GM19455 (cell line): ENCODE data around the gene TPPP.

Experiments used
- ATAC-seq: cut with Tn5 transposase; IDR thresholded peaks from one replicate; pipeline ENCODE4 v1.9.1; 2021; ENCODE audit not compliant: unreplicated experiment

Gene TPPP

DNA sequence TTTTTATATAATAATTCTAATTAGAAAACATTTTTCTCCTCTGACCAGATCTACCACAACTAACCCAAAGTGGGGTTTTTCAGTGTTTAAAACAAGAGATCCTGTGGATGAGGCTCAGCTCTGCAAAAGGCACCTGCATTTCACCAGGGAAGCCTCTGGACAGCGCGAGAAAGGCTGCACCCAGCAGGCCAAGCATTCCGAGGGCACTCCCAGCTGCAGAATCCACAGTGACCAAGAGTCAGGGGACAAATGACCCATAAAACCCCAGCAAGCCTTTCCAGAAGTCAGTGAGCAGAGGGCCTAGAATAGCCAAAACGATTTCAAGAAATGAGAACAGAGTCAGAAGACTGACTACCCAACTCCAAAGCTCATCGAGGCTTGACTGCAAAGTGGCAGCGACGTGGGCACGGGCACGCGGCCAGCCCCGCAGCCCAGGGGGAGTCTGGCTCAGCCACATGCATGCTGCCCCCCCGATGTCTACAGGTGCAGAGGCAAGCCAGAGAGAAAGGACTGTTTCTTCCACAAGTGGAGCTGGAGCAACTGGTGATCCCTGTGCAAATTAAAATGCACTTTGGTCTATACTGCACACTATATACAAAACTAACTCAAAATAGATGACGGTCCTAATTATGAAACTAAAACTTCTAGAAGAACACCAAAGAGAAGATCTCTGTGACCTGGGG, 26.2 kb downstream of the TPPP start:
- no peak for ATAC-seq

DNA sequence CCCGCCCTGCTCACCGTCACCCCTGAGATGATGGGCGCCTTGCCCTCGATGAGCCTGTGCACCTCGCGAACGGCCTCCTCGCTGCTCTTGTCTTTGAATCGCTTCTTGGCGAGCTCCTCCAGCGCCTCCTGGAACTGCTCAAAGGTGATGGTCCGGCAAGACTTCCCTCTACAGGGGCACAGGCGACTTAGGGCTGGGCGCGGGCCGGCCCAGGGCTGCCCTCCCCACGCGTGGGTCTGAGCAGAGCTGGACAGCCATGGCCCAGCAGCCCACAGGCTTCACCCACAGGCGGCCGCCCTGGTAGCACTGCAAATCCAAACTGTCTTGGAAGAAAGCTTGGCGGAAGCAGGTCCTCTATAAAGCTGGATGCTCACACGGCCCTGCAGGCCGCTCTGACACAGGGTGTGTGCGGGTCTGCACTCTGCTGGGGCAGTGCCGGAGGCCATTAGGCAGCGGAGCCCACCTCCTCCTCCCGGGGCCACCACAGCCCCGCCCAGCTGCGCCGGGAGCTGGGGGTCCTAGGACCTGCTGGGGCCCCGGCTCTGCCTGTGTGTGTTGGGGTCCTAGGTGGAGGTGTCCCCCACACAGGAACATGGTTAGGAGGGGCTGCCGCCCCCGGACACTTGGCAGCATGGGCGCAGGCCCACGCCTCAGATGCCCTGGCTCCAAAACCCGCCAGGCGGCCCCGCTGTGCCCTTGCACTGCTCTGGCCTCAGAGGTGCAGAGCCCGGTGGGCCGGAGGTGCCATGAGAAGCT, 27.0 kb downstream of the TPPP start:
- no peak for ATAC-seq

DNA sequence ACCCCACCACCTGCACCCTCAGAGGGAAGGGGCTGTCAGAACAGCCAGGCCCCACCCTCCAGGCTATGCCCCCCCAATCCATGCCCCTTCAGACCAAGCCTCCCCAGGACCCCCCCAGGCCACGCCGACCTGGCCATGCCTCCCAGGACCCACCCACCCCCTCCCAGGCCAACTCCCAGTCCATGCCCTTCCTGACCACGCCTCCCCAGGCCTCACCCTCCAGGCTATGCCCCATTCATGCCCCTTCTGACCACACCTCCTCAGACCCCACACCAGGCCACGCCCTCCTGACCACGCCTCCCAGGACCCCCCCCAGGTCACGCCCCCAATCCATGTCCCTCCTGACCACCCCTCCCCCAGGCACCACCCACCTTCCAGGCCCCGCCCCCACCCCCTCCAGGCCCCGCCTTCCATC, 27.6 kb downstream of the TPPP start:
- ATAC-seq = no peak

DNA sequence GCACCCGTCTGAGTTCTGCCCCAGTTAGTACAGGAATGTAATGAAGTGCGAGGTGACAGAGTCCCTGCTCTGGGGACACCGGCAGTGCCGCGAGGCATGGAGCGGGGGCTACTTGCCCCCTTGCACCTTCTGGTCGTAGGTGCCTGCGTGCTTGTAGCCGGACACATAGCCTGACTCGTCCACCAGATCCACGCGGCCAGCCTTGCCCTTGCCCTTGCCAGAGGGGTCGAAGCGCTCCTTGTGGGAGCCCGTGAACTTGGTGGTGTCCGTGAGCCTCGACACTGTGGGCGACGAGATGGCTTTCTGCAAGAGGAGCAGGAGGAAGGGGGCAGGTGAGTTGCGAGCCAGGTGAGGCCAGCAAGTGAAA, 28.2 kb downstream of the TPPP start:
- ATAC-seq = no peak

DNA sequence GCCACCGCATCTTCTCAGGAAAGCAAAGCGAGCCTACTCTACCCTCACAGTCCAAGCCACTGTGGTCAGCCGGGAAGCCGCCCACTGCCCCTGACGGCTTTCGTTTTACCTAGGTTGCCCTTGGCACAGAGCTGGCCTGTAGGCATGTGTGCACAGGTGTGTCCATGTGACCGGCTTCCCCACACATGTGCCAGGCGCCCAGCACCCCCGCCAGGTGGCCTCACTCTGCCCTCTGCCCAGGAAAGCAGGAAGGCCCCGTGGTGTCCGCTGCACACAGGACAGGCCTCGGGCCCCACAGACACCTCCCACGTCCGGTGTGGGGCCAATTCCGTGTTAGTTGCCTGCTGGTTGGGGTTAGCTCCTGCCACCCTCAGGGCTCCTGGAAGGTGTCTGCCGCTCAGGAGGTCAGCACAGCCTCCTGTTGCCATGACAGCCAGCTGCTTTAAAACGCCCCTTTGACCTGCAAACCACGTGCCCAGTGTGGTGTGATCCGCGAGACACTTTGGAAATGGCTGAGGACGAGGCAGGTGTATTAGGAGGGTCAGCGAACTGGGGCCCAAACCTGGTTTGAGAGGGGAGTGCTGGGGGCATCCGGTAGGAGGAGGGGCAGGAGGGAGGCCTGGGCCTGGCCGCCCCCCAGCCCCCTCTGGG, 28.7 kb downstream of the TPPP start:
- no peak for ATAC-seq

DNA sequence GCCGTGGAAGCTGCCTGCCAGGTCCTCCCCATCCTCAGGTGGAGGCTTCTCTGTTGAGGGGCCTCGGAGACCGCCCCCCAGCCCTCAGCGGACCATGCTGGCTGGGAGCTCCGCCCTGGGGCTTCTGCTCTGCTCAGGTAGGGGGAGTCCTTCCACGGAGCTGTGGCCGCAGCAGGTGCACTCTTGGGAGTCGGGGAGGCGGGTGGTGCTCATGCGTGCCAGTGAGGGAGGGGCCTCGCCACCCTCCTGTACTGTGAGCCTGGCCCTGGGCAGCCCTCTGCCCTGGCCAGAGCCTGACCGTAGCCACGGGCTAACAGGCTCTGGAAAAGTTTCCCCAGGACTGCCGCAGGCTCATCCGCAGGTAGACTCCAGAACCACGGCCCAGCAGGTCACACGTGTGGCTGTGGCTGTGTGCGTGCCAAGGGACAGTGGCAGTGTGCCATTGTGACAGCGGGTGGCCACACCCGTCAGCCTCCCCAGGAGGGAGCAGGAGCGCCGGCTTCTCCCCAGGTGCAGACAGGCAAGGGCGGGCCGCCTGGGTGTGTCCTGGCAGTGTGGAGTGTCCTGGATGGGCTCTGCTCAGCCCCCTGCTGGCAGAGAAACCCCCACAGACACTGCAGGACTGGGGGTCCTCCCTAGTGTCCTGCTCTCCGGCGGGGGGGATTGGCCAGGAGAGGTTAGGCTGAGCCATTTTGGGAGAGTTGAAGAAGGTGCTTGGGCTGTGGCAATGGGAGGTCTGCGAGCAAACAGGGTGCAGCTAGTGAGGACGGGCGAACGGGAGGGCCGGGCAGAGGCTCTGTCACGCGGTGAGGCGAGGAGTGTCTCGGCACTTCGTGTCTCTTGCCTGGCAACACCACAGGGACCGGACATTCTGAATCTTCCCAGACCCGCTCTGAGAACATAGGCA, 29.5 kb downstream of the TPPP start:
- no peak for ATAC-seq

DNA sequence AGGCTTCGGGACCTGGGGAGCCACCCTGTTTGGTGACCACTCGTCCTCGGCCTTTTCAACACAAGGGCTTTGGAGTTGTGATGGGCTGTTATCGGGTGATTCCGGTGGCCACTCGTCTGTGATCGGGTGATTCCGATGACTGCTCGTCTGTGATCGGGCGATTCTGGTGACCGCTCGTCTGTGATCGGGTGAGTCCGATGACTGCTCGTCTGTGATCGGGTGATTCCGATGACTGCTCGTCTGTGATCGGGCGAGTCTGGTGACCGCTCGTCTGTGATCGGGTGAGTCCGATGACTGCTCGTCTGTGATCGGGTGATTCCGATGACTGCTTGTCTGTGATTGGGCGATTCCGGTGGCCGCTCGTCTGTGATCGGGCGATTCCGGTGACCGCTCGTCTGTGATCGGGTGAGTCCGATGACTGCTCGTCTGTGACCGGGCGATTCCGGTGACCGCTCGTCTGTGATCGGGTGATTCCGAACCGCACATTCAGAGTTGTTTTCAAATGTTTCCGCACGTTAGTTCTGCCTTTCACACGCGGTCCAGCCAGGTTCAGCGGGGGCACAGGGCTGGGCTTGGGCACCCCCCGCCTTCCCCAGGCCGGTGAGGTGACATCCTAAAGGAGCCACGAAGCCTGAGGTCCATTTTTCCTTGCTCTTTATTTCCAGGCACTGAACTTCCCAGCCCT, 30.3 kb downstream of the TPPP start:
- ATAC-seq = no peak

DNA sequence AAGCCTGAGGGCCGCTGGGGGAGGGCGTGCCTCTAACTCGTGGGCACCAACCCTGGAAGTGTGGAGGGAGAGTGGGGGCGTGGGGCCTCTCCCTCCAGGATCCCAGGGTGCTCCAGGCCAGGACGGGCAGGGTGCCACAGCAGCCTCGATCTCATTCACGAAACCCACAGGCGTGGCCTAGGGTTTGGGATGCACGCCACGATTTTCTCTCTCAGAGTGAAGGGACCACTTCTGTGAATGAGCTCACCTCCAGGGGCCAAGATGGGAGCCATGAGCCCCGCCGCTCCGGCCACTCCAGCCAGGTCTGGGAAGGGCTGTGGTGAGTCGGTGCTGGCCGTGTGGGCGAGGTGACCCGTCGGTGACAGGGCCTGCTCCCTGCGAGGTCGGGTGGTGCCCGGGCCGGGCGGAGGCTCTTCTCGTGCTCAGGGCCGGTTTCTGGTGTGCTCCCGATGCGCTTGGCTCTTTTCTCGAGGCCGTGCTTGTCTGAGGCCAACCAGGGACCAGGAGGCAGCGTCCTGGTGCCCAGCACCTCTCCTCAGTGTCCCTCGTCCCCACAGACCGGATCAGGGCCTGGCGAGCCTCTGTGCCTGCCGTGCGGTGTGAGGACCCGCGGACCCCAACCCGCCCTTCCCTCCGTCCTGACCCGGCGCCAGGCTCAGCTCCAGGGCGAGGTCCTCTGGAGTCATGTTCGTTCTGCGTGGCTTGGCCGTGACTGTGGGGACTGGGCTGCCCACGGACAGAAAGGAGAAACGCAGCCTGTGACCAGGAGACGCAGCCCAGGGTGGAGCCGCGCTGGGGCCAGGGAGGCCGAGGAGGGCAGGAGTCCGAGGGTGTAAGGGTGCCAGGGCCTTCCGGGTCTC, 31.0 kb downstream of the TPPP start:
- ATAC-seq = no peak

DNA sequence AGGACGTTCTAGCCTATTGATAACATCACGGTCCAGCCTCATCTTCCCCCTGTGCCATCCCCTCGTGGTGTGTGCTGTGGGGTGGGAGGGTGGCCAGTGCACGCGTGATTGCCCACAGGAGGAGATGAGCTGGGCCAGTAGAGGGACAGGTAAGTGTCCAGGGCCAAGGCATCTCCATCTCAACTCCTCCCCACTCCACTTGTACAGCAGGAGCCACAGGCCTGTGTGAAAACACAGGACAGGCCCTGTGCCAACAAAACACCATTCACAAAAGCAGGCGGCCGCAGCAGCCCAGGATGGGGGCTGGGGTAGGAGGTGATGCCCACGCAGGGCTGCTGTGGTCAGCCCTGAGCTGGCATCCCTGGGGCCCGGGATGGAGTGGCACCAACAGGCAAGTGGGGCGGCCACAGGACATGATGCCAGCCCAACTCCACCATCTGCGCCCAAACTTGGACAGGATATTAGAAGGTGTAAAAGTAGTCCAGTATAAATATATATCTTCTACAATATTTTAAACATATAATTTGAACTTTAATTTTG, 32.6 kb downstream of the TPPP start:
- no peak for ATAC-seq

DNA sequence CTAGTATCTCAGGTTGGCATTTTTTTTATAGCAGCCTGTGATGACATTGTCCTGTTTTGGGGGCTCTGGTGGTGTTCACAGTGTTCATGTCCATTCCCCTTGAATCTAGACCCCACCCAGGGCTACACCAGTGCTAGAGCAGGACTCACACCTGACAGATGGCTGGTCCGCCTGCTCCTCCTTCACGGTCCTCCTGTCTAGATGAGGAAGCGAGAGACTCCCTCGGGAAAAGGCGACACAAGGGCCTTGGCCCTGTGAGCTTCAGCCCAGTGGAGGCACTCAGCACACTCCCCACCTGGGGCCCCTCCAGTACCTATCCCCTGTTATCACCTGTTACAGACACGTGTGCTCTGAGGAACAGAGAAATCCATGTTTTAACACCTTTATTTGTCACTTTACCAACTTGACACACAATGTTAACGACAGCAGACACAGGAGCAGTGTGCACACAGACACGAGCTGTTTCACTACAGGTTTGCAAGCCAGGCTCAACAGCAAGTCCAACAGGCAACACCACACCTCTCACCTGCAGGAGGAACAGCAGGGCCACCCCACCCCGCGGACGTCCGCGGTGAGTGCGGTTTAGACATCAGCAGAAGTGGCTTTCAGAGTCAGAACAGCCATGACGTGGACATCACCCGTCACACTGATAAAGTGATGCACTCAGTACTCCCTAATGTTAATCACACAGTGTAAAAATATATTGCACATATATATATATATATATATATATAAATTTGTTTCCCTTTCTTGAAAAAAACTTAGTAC, 33.5 kb downstream of the TPPP start:
- no peak for ATAC-seq

DNA sequence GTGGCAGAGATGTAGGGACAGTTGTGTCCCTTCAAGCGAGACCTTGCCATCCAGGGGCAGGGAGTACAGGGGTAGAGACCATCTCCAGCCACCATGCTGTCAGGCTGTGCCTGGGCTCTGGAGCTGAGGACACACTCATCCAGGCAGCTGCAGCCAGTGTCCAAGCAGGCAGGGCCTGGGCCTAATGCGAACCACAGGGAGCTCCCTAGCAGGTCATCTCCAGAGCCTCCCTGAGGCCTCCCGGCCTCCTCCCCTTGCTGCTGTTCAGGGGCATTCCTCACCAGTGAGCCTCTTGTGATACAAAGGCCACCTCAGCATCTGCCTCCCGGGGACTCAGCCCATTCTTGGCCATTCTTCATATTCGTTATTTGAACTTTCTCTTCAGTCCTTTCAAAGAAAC, 35.0 kb downstream of the TPPP start:
- no peak for ATAC-seq

DNA sequence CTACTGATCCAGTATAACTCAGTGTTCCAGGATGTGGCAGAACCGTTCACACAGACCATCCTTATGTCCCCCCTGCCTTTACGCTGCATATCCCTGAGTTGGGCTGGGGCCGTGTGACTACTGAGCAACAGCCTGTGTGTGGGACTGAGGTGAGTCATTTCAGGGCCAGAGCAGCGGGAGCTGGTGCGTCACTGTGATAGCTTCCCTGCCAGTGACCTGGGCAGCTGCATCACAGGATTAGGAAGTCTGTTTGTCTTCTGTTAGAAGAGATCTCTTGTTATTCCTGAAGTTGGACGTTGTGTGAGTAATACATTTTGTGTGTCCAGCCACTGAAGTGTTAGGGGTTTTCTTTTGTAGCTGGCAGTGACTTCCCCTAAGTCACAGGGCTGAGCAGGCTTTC, 35.6 kb downstream of the TPPP start:
- no peak for ATAC-seq

DNA sequence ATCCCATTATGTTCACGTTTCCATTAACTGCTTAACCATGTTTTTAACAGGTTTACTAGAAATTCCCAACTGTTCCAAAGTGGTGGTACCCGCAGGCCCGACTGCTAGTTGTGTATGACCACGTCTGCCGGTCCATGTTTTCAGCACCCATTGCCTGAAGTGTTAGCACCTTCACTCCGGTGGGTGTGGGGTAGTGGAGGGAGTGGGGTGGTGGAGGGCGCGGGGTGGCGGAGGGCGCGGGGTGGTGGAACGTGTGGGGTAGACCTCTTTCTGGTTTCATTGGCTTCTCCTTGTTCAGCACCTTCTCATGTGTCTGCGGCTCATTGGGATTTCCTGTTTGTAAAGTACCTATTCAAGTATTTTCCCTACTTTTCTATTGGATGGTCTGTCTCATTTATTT, 37.7 kb downstream of the TPPP start:
- no peak for ATAC-seq

DNA sequence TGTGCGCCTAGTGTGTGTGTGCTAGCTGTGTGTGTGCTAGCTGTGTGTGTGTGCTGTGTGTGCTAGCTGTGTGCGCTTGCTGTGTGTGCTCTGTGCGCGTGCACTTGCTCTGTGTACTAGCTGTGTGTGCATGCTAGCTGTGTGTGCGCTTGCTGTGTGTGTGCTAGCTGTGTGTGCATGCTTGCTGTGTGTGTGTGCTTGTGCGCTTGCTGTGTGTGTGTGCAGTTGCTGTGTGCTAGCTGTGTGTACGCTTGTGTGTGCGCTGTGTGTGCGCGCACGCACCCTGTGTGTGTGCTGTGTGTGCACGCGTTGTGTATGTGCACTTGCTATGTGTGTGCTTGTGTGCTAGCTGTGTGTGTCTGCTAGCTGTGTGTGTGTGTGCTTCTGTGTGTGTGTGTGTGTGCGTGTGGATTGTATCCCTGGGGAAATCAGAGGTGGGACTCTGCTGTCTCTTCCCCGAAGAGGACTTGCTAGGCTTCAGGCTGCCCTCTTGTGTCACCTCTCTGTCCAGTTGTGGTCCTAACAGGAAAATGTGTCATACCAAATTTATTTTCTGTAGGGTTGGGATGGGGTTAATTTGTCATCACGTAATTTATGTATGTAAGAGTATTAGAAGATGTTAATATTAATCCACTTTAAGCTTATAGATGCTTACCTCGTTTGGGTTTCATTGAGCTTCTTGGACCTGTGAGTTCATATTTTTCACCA, 38.9 kb downstream of the TPPP start:
- no peak for ATAC-seq

DNA sequence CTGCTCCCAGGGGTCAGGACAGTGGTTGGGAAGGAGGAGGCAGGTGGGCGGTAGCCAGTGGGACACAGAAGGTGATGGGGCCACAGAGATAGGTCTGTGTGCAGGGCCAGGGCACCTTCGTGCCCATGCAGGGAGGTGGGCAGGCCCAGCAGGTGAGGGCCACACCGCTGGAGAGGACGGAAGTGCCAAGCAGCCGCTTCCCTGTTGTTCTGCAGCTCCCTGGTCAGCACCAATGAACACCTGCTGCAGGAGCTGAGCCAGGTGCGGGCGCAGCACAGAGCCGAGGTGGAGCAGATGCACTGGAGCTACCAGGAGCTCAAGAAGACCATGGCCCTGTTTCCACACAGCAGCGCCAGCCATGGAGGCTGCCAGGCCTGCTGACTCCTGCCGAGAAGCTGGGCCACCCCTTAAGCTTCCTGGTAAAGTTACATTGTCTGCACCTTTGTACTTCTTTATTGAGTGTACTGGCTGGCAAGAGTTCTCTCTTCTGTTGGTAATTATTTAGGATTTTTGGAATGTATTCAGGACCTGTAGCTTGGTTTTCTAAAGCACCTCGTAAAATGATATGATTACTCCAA, 40.3 kb downstream of the TPPP start:
- ATAC-seq = no peak

DNA sequence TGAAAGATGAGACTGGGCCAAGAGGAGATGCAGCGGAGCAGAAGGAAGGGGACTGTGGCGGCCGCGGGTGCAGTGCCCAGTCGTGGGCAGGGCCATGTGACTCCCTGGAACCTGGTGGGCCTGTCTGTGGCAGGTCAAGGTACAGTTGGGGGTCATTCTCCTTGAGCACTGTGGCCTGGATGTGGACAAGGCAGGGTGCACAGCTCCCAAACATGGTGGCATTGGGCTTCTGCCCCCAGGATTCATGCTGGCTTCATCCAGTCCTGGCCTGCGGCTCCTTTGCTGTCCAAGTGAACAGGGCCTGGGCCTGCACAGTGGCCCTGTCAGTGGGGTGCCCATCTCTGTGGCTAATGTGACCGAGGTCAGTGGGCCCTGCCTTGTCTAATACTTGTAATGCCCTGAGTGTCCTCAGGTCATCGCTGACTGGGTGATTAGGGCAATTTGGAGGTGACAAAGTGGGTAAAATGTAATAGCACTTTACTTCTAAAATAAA, 41.1 kb downstream of the TPPP start:
- ATAC-seq = no peak

DNA sequence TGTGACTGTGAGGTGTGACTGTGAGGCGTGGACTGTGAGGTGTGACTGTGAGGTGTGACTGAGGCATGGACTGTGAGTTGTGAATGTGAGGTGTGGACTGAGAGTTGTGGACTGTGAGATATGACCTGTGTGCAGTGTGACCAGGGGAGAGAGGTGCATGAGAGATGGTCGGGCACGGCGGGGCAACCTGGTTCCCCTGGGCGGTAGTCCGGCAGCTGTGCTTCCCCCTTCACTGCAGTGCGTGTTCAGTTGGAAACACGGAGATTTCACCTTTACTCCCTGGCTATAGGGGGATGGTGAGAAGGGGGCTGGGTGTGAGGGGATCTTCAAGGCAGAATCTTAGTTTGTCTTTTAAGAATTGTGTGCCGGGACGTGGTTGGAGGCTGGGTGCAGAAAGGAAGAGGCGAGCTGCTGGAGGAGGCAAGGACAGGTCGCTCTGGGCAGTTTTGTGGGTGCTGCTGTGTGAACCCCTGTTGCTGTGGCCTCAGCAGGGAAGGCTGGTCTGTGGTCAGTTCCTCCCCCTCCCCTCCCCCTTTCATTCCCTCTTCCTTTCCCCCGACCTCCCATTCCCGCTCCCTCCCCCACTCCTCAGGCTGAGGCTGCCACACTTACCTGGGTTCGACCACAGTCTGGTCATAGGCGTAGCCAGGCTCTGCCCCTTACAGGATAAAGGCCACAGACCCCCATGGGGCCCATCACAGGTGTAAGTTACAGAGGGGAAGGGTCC, 41.7 kb downstream of the TPPP start:
- ATAC-seq = no peak
